ENCODE results near the gene TYMP. TPM values are rescaled to one million over a fixed set of nuclear protein-coding genes. Genes with fewer than 3 reads are reported as not detected.
A peak's percentile ranks its signal among the peaks of the same experiment; 100 is the strongest.

Gene TYMP
- total and polyA plus RNA-seq, 8 donors, result 14.3 to 162 (median 70.2) TPM

GRCh38 chr22:50530580-50530876 lies 716 bp upstream of the TYMP start:
- intact Hi-C loops (cut with DNase I; ENCODE audit: low total_unique reads), result no loop called here

GRCh38 chr22:50529416-50529896 lies 356 bp downstream of the TYMP start:
- WGBS, 5 donors, result 2 to 23% (median 20%) methylated on average over 30 to 50 of the region's 50 CpGs
- DNase-seq, result peak in 1 of 2 donors; percentile 57
- no peaks in the 10 kb centered on the region for H3K9me3 ChIP-seq
- H3K4me1 ChIP-seq, result peaks cover 61 to 90% (median 74%) of the 10 kb centered on the region in 4 donors
- H3K27ac ChIP-seq, result peak overlapping the region; percentile 92 to 98 (median 93)
- H3K4me3 ChIP-seq, result peak overlapping the region; percentile 53 to 80 (median 57)
- no peak for TF ChIP-seq CTCF (IDR thresholded peaks at IDR 0.05)
- TF ChIP-seq EP300 (IDR thresholded peaks at IDR 0.05), result no peak
- TF ChIP-seq POLR2A (IDR thresholded peaks at IDR 0.05), result no peak
- TF ChIP-seq POLR2AphosphoS5 (IDR thresholded peaks at IDR 0.05), result no peak
- peaks cover 0 to 51% (median 0%) of the 10 kb centered on the region in 3 donors for H3K27me3 ChIP-seq
- intact Hi-C loops (cut with DNase I; ENCODE audit: low total_unique reads), result no loop called here
- H3K36me3 ChIP-seq, result no peaks in the 10 kb centered on the region

More at GRCh38 chr22:50530580-50530876, 716 bp upstream of the TYMP start:
- no peak for DNase-seq
- H3K4me3 ChIP-seq, result peak overlapping the region; percentile 53 to 80 (median 57)
- no peak for TF ChIP-seq POLR2A (IDR thresholded peaks at IDR 0.05)
- TF ChIP-seq EP300 (IDR thresholded peaks at IDR 0.05), result no peak
- TF ChIP-seq CTCF (IDR thresholded peaks at IDR 0.05), result no peak
- no peak for TF ChIP-seq POLR2AphosphoS5 (IDR thresholded peaks at IDR 0.05)
- H3K36me3 ChIP-seq, result no peaks in the 10 kb centered on the region
- no peaks in the 10 kb centered on the region for H3K9me3 ChIP-seq
- peaks cover 54 to 83% (median 66%) of the 10 kb centered on the region in 4 donors for H3K4me1 ChIP-seq
- H3K27ac ChIP-seq, result peak overlapping the region; percentile 92 to 98 (median 93)
- H3K27me3 ChIP-seq, result peaks cover 0 to 60% (median 0%) of the 10 kb centered on the region in 3 donors
- 0 to 2% (median 1%) methylated on average over 14 to 21 of the region's 21 CpGs for WGBS, 5 donors

- peaks cover 0 to 45% (median 0%) of the 10 kb centered on the region in 3 donors for H3K27me3 ChIP-seq
- peaks cover under 1 to 5% (median 4%) of the 10 kb centered on the region in 4 donors for H3K36me3 ChIP-seq
- TF ChIP-seq EP300 (IDR thresholded peaks at IDR 0.05) (no peak), POLR2AphosphoS5 (IDR thresholded peaks at IDR 0.05) (no peak), CTCF (IDR thresholded peaks at IDR 0.05) (no peak), POLR2A (IDR thresholded peaks at IDR 0.05) (no peak)
- H3K4me1 ChIP-seq, result peaks cover 67 to 90% (median 81%) of the 10 kb centered on the region in 4 donors
- H3K9me3 ChIP-seq, result no peaks in the 10 kb centered on the region
- 57 to 75% (median 60%) methylated on average over 4 to 15 of the region's 15 CpGs for whole genome bisulfite sequencing, 5 donors
- H3K4me3 ChIP-seq, result peak overlapping the region; percentile 53 to 80 (median 57)
- intact Hi-C loops (cut with DNase I; ENCODE audit: low total_unique reads), result no loop called here
- peak in 1 of 2 donors; percentile 38 for DNase-seq
- H3K27ac ChIP-seq, result peak overlapping the region; percentile 92 to 98 (median 93)
These were observed 963 bp downstream of the TYMP start for GRCh38 chr22:50528682-50529415.

GRCh38 chr22:50527921-50528681 lies 1.7 kb downstream of the TYMP start:
- intact Hi-C loops (cut with DNase I; ENCODE audit: low total_unique reads), result no loop called here
- Histone ChIP-seq H3K36me3 (peaks cover 8 to 12% (median 12%) of the 10 kb centered on the region in 4 donors), H3K27me3 (peaks cover 0 to 39% (median 0%) of the 10 kb centered on the region in 3 donors), H3K27ac (peak overlapping the region in 4 of 5 donors; percentile 92 to 98 (median 94)), H3K4me3 (peak overlapping the region in 2 of 4 donors; percentile 53 to 80), H3K4me1 (peaks cover 68 to 90% (median 84%) of the 10 kb centered on the region in 4 donors), H3K9me3 (no peaks in the 10 kb centered on the region)
- DNase-seq, result no peak
- no peak for TF ChIP-seq POLR2AphosphoS5 (IDR thresholded peaks at IDR 0.05)
- no peak for TF ChIP-seq EP300 (IDR thresholded peaks at IDR 0.05)
- no peak for TF ChIP-seq POLR2A (IDR thresholded peaks at IDR 0.05)
- TF ChIP-seq CTCF (IDR thresholded peaks at IDR 0.05), result no peak
- WGBS, 5 donors, result 90 to 92% (median 92%) methylated on average over 15 to 18 of the region's 18 CpGs
